Activated CD8-positive, alpha-beta T cell treated with anti-CD3 and anti-CD28 coated beads for 36 hours (primary cell): Measurements from ENCODE around the gene MTR. TPM values are rescaled to one million over a fixed set of nuclear protein-coding genes. Genes with fewer than 3 reads are reported as not detected.
"Not testable (repeated sequence)": the region's sequence is repeated elsewhere in the genome, so short reads cannot be mapped to it uniquely, and the experiment has no call there.

Source experiments
- ATAC-seq: fragments of 200-7000 bp; cut with Tn5 transposase; one replicate; pipeline ENCODE4 v1.10.0; 2021; ENCODE audit warnings: mild to moderate bottlenecking, moderate library complexity
- CTCF ChIA-PET: fragments of 350-600 bp; sonication (Branson Sonifier 250); formaldehyde crosslinking; loops from one replicate; lab custom pipeline; 2021; ENCODE audit warnings: antibody characterized with exemption; lab: Charles Lee
- POLR2A ChIA-PET: fragments of 350-600 bp; sonication (Branson Sonifier 250); formaldehyde crosslinking; loops from one replicate; lab custom pipeline; 2021; ENCODE audit warnings: antibody characterized with exemption; lab: Charles Lee
- DNase-seq: peaks from one replicate; pipeline ENCODE4 v3.0.0-alpha.2; 2020
- H3K27ac Mint-ChIP-seq: one replicate; pipeline ENCODE4 v1.8.0; 2021; ENCODE audit warnings: mild to moderate bottlenecking, mixed read lengths
- H3K27me3 Mint-ChIP-seq: one replicate; pipeline ENCODE4 v1.8.0; 2021; ENCODE audit warnings: mixed read lengths
- H3K36me3 Mint-ChIP-seq: one replicate; pipeline ENCODE4 v1.8.0; 2021; ENCODE audit warnings: low read depth, mixed read lengths
- H3K4me1 Mint-ChIP-seq: one replicate; pipeline ENCODE4 v1.8.0; 2021; ENCODE audit warnings: low read depth, mixed read lengths
- H3K4me3 Mint-ChIP-seq: one replicate; pipeline ENCODE4 v1.8.0; 2021; ENCODE audit warnings: mild to moderate bottlenecking, moderate library complexity, mixed read lengths
- H3K9me3 Mint-ChIP-seq: one replicate; pipeline ENCODE4 v1.8.0; 2021; ENCODE audit warnings: mixed read lengths
- CTCF ChIP-seq: fragments of 200-600 bp; IDR thresholded peaks from one replicate; pipeline ENCODE4 v1.8.0; 2022; ENCODE audit warnings: antibody characterized with exemption, mild to moderate bottlenecking
- intact Hi-C: fragments of 100-400 bp; cut with micrococcal nuclease; formaldehyde crosslinking; loops from one replicate; pipeline ENCODE4 v1.10.0; 2022
- total RNA-seq, 2 experiments: library from RNA; stranded (reverse); gene quantifications; one replicate each; pipeline ENCODE4 v1.2.3, GENCODE V29; 2021

The MTR gene
- total RNA-seq, 2 experiments from 2014 or later = 72.4 to 72.7 TPM

GRCh38 chr1:236853921-236854604, 59.0 kb downstream of the MTR start:
- intact Hi-C loops = no loop called here
- H3K27ac Mint-ChIP-seq = no peak overlapping the region
- no peak for TF ChIP-seq CTCF
- H3K27me3 Mint-ChIP-seq = no peaks in the 10 kb centered on the region
- peaks cover 5% of the 10 kb centered on the region for H3K4me1 Mint-ChIP-seq
- ChIA-PET POLR2A (interaction anchor here (1.3 kb wide), 1 partner anchor 19 kb away, joined by 4 read pairs; no protein-coding TSS in a partner anchor), CTCF (interaction anchor here (1.1 kb wide), 1 partner anchor 72 kb away, joined by 3 read pairs; no protein-coding TSS in a partner anchor)
- ATAC-seq = no peak
- H3K36me3 Mint-ChIP-seq = peaks cover 67% of the 10 kb centered on the region
- H3K9me3 Mint-ChIP-seq = no peaks in the 10 kb centered on the region
- H3K4me3 Mint-ChIP-seq = no peak overlapping the region
- DNase-seq = no peak

- TF ChIP-seq CTCF = no peak
- H3K4me1 Mint-ChIP-seq = peaks cover 5% of the 10 kb centered on the region
- ChIA-PET CTCF (no interaction called here), POLR2A (interaction anchor here (1.3 kb wide), 1 partner anchor 19 kb away, joined by 4 read pairs; no protein-coding TSS in a partner anchor)
- DNase-seq (no peak), ATAC-seq (no peak)
- H3K9me3 Mint-ChIP-seq = no peaks in the 10 kb centered on the region
- H3K4me3 Mint-ChIP-seq = no peak overlapping the region
- intact Hi-C loops = no loop called here
- peaks cover 67% of the 10 kb centered on the region for H3K36me3 Mint-ChIP-seq
- no peak overlapping the region for H3K27ac Mint-ChIP-seq
- H3K27me3 Mint-ChIP-seq = no peaks in the 10 kb centered on the region
These were observed 59.5 kb downstream of the MTR start for GRCh38 chr1:236854605-236854983.

DNA sequence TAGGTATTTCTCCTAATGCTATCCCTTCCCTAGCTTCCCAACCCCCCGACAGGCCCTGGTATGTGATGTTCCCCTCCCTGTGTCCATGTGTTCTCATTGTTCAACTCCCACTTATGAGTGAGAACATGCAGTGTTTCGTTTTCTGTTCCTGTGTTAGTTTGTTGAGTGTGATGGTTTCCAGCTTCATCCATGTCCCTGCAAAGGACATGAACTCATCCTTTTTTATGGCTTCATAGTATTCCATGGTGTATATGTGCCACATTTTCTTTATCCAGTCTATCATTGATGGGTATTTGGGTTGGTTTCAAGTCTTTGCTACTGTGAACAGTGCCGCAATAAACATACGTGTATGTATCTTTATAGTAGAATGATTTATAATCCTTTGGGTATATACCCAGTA, 61.6 kb downstream of the MTR start:
- POLR2A ChIA-PET, H3K4me3 Mint-ChIP-seq, H3K27ac Mint-ChIP-seq, ATAC-seq, CTCF ChIA-PET, DNase-seq, H3K27me3 Mint-ChIP-seq, intact Hi-C loops, H3K9me3 Mint-ChIP-seq: not testable (repeated sequence)
- peaks cover 15% of the 10 kb centered on the region for H3K4me1 Mint-ChIP-seq
- peaks cover 79% of the 10 kb centered on the region for H3K36me3 Mint-ChIP-seq

GRCh38 chr1:236858165-236858564, 63.1 kb downstream of the MTR start:
- Mint-ChIP-seq H3K4me1 (peaks cover 30% of the 10 kb centered on the region), H3K27ac (no peak overlapping the region), H3K36me3 (peaks cover 92% of the 10 kb centered on the region), H3K9me3 (no peaks in the 10 kb centered on the region), H3K27me3 (no peaks in the 10 kb centered on the region), H3K4me3 (no peak overlapping the region)
- CTCF ChIA-PET = no interaction called here
- TF ChIP-seq CTCF = no peak
- peak; percentile 10 for ATAC-seq
- POLR2A ChIA-PET = no interaction called here
- intact Hi-C loops = no loop called here
- DNase-seq = no peak

DNA sequence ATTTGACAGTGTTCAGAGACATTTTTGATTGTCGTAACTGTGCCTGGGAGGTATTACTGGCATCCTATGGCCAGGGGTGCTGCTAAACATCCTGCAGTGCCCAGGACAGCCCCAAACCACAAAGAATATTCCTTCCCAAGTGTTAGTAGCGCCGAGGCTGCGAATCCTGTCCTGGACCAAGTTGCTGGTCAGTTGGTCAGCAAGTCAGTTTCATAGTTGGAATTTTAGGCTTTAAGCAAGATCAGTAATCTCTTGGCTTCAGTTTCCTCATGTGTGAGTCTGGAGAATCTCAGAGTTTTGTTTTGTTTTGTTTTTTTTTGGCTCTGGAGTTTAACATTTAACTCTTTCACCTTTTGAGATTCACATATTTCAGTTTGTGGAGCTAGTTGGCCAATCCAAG, 65.0 kb downstream of the MTR start:
- no peak overlapping the region for H3K4me3 Mint-ChIP-seq
- no peaks in the 10 kb centered on the region for H3K27me3 Mint-ChIP-seq
- no peak for ATAC-seq
- H3K9me3 Mint-ChIP-seq = no peaks in the 10 kb centered on the region
- TF ChIP-seq CTCF = no peak
- no peak for DNase-seq
- intact Hi-C loops = no loop called here
- ChIA-PET CTCF (no interaction called here), POLR2A (interaction anchor here (0.7 kb wide), 1 partner anchor 398 kb away, joined by 3 read pairs; no protein-coding TSS in a partner anchor)
- H3K4me1 Mint-ChIP-seq = peaks cover 31% of the 10 kb centered on the region
- no peak overlapping the region for H3K27ac Mint-ChIP-seq
- peaks cover 84% of the 10 kb centered on the region for H3K36me3 Mint-ChIP-seq
